K562 (cell line): Measurements from ENCODE around the gene HCAR2. TPM values are rescaled to one million over a fixed set of nuclear protein-coding genes. Genes with fewer than 3 reads are reported as not detected.

Experiments used
- CBFA2T2 ChIP-seq: fragments of 450-650 bp; conservative IDR thresholded peaks from 2 replicates; pipeline ENCODE4 v1.6.1; 2017; ENCODE audit warnings: mild to moderate bottlenecking
- CC2D1A ChIP-seq: fragments of 450-650 bp; IDR thresholded peaks from 2 replicates; pipeline ENCODE4 v1.6.1; 2017; ENCODE audit warnings: mild to moderate bottlenecking
- CTBP1 ChIP-seq: fragments of 450-650 bp; IDR thresholded peaks from 2 replicates; pipeline ENCODE4 v1.6.1; 2016; ENCODE audit warnings: borderline replicate concordance
- NR4A1 ChIP-seq, 2 experiments: fragments of 250-450 bp in 1 of 2; fragments of 450-650 bp in 1 of 2; sonication (Bioruptor Pico) in 1 of 2; IDR thresholded peaks; 2 replicates each; pipeline versions ENCODE4 v1.4.0 to v1.6.1; 2016 to 2020; ENCODE audit warnings: mild to moderate bottlenecking in 2 of 2, missing compliant biosample characterization in 1 of 2, missing genetic modification characterization in 1 of 2, moderate library complexity in 1 of 2
- RAD51 ChIP-seq: fragments of 450-650 bp; IDR thresholded peaks from 2 replicates; pipeline ENCODE4 v1.7.1; 2016; ENCODE audit warnings: low read depth, mild to moderate bottlenecking, borderline replicate concordance
- RCOR1 ChIP-seq, 2 experiments: IDR thresholded peaks; 2 replicates each; pipeline ENCODE4 v1.6.1; 2012; ENCODE audit warnings: low read depth in 2 of 2, low read length in 2 of 2, borderline replicate concordance in 1 of 2, improper control_type of control experiment in 1 of 2
- SIX5 ChIP-seq, 2 experiments: IDR thresholded peaks; 2 replicates each; pipeline ENCODE4 v1.6.1; 2011; ENCODE audit warnings: low read length in 2 of 2, borderline replicate concordance in 1 of 2, low read depth in 1 of 2, mild to moderate bottlenecking in 1 of 2, moderate library complexity in 1 of 2; ENCODE audit not compliant: insufficient read depth in 1 of 2
- U2AF1 ChIP-seq: fragments of 200-400 bp; formaldehyde crosslinking; optimal IDR thresholded peaks from 2 replicates; pipeline ENCODE3; 2017; ENCODE audit warnings: mild to moderate bottlenecking, low read depth, low read length, moderate library complexity
- ZNF143 ChIP-seq: sonication (generic); formaldehyde crosslinking; IDR thresholded peaks from 2 replicates; pipeline ENCODE4 v1.9.0; 2022; ENCODE audit warnings: mild to moderate bottlenecking, missing genetic modification reagents
- ZNF766 ChIP-seq: fragments of 200-800 bp; sonication (Bioruptor generic); conservative IDR thresholded peaks from 2 replicates; pipeline ENCODE4 v1.6.1; 2016; ENCODE audit warnings: missing genetic modification characterization, missing compliant biosample characterization
- polyA plus RNA-seq, 8 experiments: library from polyadenylated mRNA; depleted of rRNA in 4 of 8; stranded (reverse) in 5 of 8; unstranded in 3 of 8; fragments of >200 nt; fragmentation: Nextera tagmentation in 2 of 8; fragmentation: Illumina TruSeq in 1 of 8; extraction: Ambion mirVana in 2 of 8; extraction: Trizol in 1 of 8; gene quantifications; 2 replicates each; pipeline versions ENCODE4 v1.2.1 to v1.2.3, GENCODE V29; 2011 to 2014; ENCODE audit warnings: inconsistent platforms in 1 of 8, missing spikeins in 1 of 8
- total RNA-seq, 7 experiments: library from RNA; depleted of rRNA in 6 of 7; stranded (reverse); fragments of >200 nt in 6 of 7; fragmentation: Illumina TruSeq in 2 of 7; extraction: Trizol in 2 of 7; gene quantifications; 2 replicates each; pipeline versions ENCODE4 v1.2.1 to v1.2.3, GENCODE V29; 2011 to 2021; ENCODE audit warnings: low replicate concordance in 1 of 7
- TF ChIP-seq, protein P1 (sequence below), 2 experiments: IDR thresholded peaks in 1 of 2; conservative IDR thresholded peaks in 1 of 2; 2 replicates each; pipeline ENCODE4 v1.6.1; 2016; ENCODE audit warnings: low read depth in 2 of 2, mild to moderate bottlenecking in 1 of 2, missing compliant biosample characterization in 1 of 2, missing genetic modification characterization in 1 of 2, moderate library complexity in 1 of 2
- TF ChIP-seq, protein P2 (sequence below): sonication (generic); formaldehyde crosslinking; IDR thresholded peaks from 2 replicates; pipeline ENCODE4 v1.8.0; 2023; ENCODE audit warnings: missing genetic modification reagents, mild to moderate bottlenecking, borderline replicate concordance
- TF ChIP-seq, protein P3 (sequence below), 2 experiments: fragments of 450-650 bp; IDR thresholded peaks; 2 replicates each; pipeline ENCODE4 v1.6.1; 2018; ENCODE audit warnings: mild to moderate bottlenecking in 2 of 2, low read depth in 1 of 2; ENCODE audit not compliant: partially characterized antibody in 2 of 2

HCAR2 gene
- total and polyA plus RNA-seq, 9 of the 15 experiments (the other 6 are each of a cell fraction or from before 2014, with no cell fraction given) = not detected

DNA sequence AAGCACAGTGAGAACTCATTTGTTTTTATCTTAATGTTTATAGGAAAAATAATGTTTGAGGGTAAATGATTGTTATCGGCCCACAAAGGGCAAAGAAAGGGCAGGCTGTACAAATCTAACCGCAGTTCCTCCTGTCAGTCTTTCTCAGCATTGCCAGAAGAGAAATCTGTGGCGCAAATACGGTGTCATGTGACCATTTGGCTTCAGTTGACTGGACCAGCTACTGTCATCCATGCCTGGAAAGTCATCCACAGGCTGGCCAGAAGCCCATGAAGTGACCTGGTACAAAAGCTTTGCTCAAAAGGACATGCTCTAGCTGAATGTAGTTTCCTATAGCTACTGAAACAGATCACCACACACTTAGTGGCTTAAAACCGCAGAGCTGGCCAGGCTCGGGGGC is 43.6 kb downstream of the HCAR2 start (continued):
- TF ChIP-seq, protein P1, sequence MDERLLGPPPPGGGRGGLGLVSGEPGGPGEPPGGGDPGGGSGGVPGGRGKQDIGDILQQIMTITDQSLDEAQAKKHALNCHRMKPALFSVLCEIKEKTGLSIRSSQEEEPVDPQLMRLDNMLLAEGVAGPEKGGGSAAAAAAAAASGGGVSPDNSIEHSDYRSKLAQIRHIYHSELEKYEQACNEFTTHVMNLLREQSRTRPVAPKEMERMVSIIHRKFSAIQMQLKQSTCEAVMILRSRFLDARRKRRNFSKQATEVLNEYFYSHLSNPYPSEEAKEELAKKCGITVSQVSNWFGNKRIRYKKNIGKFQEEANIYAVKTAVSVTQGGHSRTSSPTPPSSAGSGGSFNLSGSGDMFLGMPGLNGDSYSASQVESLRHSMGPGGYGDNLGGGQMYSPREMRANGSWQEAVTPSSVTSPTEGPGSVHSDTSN (CRISPR knock-in tag; IDR thresholded peaks at IDR 0.05; ENCODE audit: low read depth) = no peak
- TF ChIP-seq, protein P1 (tag; conservative IDR thresholded peaks at IDR 0.05; ENCODE audit: low read depth) = 0 out of 2 replicates have a peak, but pooled peaks have one; percentile 14
- no peak for TF ChIP-seq NR4A1 (CRISPR knock-in tag; IDR thresholded peaks at IDR 0.05)
- no peak for TF ChIP-seq NR4A1 (tag; IDR thresholded peaks at IDR 0.05)
- TF ChIP-seq, protein P2, sequence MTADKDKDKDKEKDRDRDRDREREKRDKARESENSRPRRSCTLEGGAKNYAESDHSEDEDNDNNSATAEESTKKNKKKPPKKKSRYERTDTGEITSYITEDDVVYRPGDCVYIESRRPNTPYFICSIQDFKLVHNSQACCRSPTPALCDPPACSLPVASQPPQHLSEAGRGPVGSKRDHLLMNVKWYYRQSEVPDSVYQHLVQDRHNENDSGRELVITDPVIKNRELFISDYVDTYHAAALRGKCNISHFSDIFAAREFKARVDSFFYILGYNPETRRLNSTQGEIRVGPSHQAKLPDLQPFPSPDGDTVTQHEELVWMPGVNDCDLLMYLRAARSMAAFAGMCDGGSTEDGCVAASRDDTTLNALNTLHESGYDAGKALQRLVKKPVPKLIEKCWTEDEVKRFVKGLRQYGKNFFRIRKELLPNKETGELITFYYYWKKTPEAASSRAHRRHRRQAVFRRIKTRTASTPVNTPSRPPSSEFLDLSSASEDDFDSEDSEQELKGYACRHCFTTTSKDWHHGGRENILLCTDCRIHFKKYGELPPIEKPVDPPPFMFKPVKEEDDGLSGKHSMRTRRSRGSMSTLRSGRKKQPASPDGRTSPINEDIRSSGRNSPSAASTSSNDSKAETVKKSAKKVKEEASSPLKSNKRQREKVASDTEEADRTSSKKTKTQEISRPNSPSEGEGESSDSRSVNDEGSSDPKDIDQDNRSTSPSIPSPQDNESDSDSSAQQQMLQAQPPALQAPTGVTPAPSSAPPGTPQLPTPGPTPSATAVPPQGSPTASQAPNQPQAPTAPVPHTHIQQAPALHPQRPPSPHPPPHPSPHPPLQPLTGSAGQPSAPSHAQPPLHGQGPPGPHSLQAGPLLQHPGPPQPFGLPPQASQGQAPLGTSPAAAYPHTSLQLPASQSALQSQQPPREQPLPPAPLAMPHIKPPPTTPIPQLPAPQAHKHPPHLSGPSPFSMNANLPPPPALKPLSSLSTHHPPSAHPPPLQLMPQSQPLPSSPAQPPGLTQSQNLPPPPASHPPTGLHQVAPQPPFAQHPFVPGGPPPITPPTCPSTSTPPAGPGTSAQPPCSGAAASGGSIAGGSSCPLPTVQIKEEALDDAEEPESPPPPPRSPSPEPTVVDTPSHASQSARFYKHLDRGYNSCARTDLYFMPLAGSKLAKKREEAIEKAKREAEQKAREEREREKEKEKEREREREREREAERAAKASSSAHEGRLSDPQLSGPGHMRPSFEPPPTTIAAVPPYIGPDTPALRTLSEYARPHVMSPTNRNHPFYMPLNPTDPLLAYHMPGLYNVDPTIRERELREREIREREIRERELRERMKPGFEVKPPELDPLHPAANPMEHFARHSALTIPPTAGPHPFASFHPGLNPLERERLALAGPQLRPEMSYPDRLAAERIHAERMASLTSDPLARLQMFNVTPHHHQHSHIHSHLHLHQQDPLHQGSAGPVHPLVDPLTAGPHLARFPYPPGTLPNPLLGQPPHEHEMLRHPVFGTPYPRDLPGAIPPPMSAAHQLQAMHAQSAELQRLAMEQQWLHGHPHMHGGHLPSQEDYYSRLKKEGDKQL (CRISPR knock-in tag) = no peak
- TF ChIP-seq CC2D1A = no peak
- TF ChIP-seq RAD51 = 0 out of 2 replicates have a peak, but pooled peaks have one; percentile 22
- no peak for TF ChIP-seq SIX5 (IDR thresholded peaks at IDR 0.05; ENCODE audit: borderline replicate concordance in 1 of 2, insufficient read depth in 1 of 2, low read depth in 1 of 2, low read length in 2 of 2)
- no peak for TF ChIP-seq ZNF766 (CRISPR knock-in tag)
- TF ChIP-seq U2AF1 = no peak
- TF ChIP-seq CBFA2T2 = no peak
- no peak for TF ChIP-seq ZNF143
- TF ChIP-seq CTBP1 = no peak
- no peak for TF ChIP-seq RCOR1 (IDR thresholded peaks at IDR 0.05; ENCODE audit: borderline replicate concordance in 1 of 2, low read depth in 2 of 2, low read length in 2 of 2)
- TF ChIP-seq, protein P3, sequence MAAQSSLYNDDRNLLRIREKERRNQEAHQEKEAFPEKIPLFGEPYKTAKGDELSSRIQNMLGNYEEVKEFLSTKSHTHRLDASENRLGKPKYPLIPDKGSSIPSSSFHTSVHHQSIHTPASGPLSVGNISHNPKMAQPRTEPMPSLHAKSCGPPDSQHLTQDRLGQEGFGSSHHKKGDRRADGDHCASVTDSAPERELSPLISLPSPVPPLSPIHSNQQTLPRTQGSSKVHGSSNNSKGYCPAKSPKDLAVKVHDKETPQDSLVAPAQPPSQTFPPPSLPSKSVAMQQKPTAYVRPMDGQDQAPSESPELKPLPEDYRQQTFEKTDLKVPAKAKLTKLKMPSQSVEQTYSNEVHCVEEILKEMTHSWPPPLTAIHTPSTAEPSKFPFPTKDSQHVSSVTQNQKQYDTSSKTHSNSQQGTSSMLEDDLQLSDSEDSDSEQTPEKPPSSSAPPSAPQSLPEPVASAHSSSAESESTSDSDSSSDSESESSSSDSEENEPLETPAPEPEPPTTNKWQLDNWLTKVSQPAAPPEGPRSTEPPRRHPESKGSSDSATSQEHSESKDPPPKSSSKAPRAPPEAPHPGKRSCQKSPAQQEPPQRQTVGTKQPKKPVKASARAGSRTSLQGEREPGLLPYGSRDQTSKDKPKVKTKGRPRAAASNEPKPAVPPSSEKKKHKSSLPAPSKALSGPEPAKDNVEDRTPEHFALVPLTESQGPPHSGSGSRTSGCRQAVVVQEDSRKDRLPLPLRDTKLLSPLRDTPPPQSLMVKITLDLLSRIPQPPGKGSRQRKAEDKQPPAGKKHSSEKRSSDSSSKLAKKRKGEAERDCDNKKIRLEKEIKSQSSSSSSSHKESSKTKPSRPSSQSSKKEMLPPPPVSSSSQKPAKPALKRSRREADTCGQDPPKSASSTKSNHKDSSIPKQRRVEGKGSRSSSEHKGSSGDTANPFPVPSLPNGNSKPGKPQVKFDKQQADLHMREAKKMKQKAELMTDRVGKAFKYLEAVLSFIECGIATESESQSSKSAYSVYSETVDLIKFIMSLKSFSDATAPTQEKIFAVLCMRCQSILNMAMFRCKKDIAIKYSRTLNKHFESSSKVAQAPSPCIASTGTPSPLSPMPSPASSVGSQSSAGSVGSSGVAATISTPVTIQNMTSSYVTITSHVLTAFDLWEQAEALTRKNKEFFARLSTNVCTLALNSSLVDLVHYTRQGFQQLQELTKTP (IDR thresholded peaks at IDR 0.05; ENCODE audit: low read depth in 1 of 2, partially characterized antibody in 2 of 2) = no peak
